GM13976 (cell line): Measurements from ENCODE around the gene SLC22A17.

Source experiments
- DNase-seq: peaks from one replicate; pipeline ENCODE4 v3.0.0; 2012; ENCODE audit warnings: low spot score
- in situ Hi-C: fragments of 300-500 bp; cut with MboI; formaldehyde crosslinking; loops from one replicate; pipeline ENCODE4 v1.12.0; 2022; ENCODE audit warnings: low sequenced_read_pairs, mixed read lengths, inconsistent platforms; ENCODE audit not compliant: unreplicated experiment
- TF ChIP-seq, protein P1 (sequence below): IDR thresholded peaks from 2 replicates; pipeline ENCODE4 v1.5.1; 2012; ENCODE audit warnings: borderline replicate concordance, mild to moderate bottlenecking; ENCODE audit not compliant: insufficient read depth; ENCODE audit errors: extremely low read depth, missing control alignments, control extremely low read depth

SLC22A17 gene

DNA sequence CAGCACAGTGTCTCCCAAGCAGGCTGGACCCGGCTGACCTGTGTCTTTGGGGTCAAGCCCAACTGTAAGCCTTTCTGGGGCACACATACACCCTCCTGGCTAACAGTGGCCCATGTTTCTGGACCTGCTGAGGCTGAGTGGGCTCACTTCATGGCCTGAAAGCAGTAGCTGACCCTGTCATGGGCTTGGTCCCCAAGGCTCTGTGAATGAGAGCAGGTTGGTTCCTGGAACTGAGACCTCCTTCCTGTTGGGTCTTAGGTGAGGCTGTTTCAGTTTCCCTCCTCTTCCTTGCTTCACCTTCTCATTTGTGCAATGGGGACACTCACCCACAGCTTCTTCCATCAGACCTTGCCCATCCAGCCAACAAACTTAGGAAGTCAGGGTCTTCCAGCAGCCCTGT is 19.2 kb upstream of the SLC22A17 start:
- in situ Hi-C loops = no loop called here
- DNase-seq = no peak
- TF ChIP-seq, protein P1, sequence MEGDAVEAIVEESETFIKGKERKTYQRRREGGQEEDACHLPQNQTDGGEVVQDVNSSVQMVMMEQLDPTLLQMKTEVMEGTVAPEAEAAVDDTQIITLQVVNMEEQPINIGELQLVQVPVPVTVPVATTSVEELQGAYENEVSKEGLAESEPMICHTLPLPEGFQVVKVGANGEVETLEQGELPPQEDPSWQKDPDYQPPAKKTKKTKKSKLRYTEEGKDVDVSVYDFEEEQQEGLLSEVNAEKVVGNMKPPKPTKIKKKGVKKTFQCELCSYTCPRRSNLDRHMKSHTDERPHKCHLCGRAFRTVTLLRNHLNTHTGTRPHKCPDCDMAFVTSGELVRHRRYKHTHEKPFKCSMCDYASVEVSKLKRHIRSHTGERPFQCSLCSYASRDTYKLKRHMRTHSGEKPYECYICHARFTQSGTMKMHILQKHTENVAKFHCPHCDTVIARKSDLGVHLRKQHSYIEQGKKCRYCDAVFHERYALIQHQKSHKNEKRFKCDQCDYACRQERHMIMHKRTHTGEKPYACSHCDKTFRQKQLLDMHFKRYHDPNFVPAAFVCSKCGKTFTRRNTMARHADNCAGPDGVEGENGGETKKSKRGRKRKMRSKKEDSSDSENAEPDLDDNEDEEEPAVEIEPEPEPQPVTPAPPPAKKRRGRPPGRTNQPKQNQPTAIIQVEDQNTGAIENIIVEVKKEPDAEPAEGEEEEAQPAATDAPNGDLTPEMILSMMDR = no peak

DNA sequence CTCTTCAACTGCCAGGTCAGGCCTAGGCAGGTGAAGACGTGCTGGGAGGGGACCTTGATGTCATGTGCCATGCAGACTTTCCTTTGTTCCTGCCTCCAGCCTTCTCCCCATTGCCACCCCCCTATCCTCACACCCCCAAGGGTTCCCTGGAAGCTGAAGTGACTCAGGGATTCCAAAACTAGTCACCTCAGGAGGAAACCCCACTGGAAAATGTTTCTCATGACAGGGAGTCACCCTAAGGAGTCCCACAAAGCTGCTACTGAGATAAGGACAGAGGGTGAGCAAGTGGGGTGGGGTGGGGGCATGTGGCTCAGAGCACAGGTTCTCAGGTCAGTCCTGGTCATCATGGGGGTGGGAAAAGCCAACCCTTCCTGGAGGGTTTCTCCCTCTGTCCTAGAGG is 17.5 kb upstream of the SLC22A17 start:
- in situ Hi-C loops = no loop called here
- no peak for DNase-seq
- TF ChIP-seq, protein P1 = no peak

DNA sequence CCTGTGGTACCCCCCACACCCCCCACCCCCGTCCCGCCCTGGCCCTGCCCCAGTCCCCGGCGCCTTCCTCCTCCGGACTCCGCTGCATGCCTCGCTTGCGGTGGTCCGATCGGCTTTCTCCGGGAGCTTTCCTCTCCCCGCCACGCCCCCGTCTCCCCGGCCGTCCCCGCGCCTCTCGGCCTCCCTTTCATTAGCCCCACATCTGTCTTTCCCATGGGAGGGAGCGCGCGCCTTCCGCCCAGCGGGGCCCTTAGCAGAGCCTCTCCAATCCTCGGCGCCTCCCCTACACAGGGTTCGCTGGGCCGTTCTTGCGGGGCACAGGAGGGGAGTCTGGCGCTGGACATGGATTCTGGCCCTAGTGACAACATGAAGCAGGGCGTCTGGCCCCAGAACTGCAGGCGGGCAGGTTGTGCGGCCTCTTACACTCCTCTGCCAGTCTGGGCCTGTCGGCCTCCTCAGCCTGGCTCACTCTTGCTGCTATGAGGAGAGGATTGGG is 13.8 kb upstream of the SLC22A17 start:
- no peak for DNase-seq
- in situ Hi-C loops = no loop called here
- TF ChIP-seq, protein P1 = no peak

DNA sequence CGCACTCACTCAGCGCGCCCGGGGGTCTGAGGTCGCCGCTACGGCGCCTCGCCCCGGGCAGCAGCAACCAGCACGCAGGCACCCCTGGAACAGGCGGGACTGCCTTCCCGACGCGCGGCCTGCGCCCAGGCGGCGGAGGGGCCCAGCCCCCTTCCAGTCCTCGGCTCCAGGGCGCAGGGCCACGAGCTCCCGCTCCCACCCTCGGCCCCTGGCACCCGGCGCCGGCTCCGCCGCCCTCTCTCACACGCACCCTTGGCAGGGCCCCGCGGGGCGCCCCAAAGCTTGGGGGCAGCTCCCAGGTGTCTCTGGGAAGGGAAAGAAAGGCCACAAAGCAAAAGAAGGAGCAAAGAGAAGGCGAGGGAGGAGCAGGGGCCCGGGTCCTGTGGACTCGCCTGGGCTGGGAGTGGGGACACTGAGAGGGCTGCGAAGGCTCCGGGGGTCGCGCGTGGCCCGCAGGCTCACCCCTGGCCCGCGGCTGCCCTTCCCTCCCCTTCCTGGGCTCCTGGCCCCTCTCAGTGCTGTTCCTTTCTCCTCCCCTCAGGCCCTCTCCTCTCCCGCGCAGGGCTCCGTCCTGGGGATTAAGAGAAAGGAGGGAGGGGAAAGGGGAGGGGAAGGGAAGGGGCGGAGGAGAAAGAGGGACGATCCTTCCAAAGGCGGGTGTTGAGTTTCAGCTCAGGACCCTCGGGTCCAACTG is 13.2 kb upstream of the SLC22A17 start:
- in situ Hi-C loops = no loop called here
- DNase-seq = no peak

DNA sequence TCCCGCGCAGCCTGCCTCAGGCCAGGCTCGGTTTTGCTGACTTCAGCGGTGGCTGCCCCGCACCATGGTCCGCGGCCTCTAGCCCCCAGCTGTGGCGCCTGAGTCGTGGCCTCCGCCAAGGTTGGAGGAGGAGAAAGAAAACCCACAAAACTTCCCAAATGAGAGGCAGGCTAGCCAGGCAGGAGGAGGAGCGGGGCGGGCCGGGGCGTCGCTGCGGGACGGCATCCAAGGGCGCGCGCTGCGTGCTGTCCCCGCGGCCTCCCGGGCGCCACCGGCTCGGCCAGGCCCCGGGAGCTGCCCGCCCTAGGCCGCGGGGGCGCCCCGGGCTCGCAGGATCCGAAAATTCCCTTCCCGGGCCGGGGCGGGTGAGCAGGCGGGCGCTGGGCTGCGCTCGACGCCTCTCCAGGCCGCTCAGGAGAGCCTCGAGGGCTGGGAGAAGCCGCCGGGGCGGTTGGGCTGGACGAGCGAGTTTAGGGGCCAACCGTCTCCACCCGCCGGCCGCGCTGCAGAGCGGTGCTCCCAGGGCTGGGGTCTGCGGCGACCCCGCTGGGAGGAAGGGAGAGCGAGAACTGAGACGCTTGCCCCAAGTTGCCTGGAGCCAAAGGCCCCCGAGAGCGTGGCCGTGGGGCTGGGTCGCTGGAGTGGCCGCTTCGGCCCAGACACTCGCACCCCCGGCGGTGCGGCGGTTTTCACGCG is 12.5 kb upstream of the SLC22A17 start, which contains the start of gene EFS:
Gene EFS (minus strand): TSS at position 137 of the 696 bp plus-strand sequence. CDS start 147 bp downstream, outside the sequence.
- in situ Hi-C loops = no loop called here
- TF ChIP-seq, protein P1 = no peak
- no peak for DNase-seq

More for the DNA sequence above, 13.2 kb upstream of the SLC22A17 start:
- TF ChIP-seq, protein P1 = no peak

DNA sequence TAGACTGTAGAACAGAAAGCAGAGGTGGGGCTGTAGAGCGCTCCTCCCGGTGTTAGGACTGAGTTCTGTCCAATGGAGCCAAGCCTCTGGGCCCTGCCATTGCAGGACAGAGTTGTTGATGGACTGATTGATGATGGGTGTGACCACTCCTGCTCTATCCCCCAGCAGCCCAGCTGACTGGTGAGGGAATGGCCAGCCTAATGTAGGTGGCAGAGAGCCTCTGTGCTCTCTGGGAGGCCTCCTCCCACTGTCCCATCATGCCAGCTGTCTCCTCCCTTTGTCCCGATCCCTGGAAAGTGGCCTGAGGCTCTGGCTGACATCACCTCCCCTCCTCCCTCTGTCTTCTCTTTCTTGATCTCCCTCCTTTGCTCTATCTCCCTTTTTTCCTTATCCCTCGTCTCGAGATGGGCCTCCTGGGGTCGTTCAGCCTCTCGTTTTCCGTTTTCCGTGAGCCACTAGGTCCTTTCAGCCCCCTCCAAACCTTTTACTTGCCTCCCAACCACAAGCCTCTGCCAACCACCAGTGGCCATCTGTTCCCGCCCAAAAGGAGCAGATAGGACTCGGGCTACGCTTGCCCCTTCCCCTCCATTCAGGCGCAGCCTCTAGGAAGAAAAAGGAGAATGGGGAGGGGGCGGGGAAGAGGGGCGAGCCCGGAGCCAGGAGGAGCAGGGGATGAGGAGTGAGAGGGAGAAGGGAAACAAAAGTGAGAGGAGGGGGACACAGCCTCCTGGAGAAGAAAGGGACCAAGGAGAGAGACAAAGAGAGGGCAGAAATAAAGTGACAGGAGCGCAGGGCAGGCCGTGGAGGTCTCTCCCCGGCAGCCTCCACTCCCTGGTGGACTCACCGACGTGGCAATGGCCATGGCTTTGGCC is 11.7 kb upstream of the SLC22A17 start:
- DNase-seq = no peak
- in situ Hi-C loops = no loop called here
- TF ChIP-seq, protein P1 = no peak
